ENCODE results near the gene TNPO1. TPM values are rescaled to one million over a fixed set of nuclear protein-coding genes. Genes with fewer than 3 reads are reported as not detected.

TNPO1 gene
- total and polyA plus RNA-seq, 2 of the 8 experiments (the other 6 are each of a cell fraction or from before 2014, with no cell fraction given), result 38.5 to 211 TPM

GRCh38 chr5:72811849-72812248 is 4.6 kb upstream of the TNPO1 start (continued):
- TF ChIP-seq, protein P1, sequence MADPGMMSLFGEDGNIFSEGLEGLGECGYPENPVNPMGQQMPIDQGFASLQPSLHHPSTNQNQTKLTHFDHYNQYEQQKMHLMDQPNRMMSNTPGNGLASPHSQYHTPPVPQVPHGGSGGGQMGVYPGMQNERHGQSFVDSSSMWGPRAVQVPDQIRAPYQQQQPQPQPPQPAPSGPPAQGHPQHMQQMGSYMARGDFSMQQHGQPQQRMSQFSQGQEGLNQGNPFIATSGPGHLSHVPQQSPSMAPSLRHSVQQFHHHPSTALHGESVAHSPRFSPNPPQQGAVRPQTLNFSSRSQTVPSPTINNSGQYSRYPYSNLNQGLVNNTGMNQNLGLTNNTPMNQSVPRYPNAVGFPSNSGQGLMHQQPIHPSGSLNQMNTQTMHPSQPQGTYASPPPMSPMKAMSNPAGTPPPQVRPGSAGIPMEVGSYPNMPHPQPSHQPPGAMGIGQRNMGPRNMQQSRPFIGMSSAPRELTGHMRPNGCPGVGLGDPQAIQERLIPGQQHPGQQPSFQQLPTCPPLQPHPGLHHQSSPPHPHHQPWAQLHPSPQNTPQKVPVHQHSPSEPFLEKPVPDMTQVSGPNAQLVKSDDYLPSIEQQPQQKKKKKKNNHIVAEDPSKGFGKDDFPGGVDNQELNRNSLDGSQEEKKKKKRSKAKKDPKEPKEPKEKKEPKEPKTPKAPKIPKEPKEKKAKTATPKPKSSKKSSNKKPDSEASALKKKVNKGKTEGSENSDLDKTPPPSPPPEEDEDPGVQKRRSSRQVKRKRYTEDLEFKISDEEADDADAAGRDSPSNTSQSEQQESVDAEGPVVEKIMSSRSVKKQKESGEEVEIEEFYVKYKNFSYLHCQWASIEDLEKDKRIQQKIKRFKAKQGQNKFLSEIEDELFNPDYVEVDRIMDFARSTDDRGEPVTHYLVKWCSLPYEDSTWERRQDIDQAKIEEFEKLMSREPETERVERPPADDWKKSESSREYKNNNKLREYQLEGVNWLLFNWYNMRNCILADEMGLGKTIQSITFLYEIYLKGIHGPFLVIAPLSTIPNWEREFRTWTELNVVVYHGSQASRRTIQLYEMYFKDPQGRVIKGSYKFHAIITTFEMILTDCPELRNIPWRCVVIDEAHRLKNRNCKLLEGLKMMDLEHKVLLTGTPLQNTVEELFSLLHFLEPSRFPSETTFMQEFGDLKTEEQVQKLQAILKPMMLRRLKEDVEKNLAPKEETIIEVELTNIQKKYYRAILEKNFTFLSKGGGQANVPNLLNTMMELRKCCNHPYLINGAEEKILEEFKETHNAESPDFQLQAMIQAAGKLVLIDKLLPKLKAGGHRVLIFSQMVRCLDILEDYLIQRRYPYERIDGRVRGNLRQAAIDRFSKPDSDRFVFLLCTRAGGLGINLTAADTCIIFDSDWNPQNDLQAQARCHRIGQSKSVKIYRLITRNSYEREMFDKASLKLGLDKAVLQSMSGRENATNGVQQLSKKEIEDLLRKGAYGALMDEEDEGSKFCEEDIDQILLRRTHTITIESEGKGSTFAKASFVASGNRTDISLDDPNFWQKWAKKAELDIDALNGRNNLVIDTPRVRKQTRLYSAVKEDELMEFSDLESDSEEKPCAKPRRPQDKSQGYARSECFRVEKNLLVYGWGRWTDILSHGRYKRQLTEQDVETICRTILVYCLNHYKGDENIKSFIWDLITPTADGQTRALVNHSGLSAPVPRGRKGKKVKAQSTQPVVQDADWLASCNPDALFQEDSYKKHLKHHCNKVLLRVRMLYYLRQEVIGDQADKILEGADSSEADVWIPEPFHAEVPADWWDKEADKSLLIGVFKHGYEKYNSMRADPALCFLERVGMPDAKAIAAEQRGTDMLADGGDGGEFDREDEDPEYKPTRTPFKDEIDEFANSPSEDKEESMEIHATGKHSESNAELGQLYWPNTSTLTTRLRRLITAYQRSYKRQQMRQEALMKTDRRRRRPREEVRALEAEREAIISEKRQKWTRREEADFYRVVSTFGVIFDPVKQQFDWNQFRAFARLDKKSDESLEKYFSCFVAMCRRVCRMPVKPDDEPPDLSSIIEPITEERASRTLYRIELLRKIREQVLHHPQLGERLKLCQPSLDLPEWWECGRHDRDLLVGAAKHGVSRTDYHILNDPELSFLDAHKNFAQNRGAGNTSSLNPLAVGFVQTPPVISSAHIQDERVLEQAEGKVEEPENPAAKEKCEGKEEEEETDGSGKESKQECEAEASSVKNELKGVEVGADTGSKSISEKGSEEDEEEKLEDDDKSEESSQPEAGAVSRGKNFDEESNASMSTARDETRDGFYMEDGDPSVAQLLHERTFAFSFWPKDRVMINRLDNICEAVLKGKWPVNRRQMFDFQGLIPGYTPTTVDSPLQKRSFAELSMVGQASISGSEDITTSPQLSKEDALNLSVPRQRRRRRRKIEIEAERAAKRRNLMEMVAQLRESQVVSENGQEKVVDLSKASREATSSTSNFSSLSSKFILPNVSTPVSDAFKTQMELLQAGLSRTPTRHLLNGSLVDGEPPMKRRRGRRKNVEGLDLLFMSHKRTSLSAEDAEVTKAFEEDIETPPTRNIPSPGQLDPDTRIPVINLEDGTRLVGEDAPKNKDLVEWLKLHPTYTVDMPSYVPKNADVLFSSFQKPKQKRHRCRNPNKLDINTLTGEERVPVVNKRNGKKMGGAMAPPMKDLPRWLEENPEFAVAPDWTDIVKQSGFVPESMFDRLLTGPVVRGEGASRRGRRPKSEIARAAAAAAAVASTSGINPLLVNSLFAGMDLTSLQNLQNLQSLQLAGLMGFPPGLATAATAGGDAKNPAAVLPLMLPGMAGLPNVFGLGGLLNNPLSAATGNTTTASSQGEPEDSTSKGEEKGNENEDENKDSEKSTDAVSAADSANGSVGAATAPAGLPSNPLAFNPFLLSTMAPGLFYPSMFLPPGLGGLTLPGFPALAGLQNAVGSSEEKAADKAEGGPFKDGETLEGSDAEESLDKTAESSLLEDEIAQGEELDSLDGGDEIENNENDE (IDR thresholded peaks at IDR 0.05; ENCODE audit: insufficient replicate concordance, low read length), result no peak

Data from H1 (cell line).